ENCODE results near the gene BICD1.

GRCh38 chr12:32366714-32367113 lies 260.1 kb downstream of the BICD1 start:
- no peak for TF ChIP-seq CTCF (IDR thresholded peaks at IDR 0.05)
- TF ChIP-seq POLR2A (IDR thresholded peaks at IDR 0.05), result no peak

Measured in esophagus squamous epithelium (tissue), 4 donors.